22Rv1 (cell line): ENCODE results near the gene LAMA5.

Source experiments
- H3K27ac ChIP-seq: fragments of 450-650 bp; 2 replicates; pipeline ENCODE4 v1.5.1; 2017
- ZFX ChIP-seq: fragments of 450-650 bp; IDR thresholded peaks from 2 replicates; pipeline ENCODE4 v1.6.1; 2017; ENCODE audit warnings: antibody characterized with exemption, borderline replicate concordance
- TF ChIP-seq, protein P1 (sequence below): fragments of 450-650 bp; IDR thresholded peaks from 2 replicates; pipeline ENCODE4 v1.5.1; 2017; ENCODE audit warnings: mild to moderate bottlenecking

LAMA5 gene

DNA sequence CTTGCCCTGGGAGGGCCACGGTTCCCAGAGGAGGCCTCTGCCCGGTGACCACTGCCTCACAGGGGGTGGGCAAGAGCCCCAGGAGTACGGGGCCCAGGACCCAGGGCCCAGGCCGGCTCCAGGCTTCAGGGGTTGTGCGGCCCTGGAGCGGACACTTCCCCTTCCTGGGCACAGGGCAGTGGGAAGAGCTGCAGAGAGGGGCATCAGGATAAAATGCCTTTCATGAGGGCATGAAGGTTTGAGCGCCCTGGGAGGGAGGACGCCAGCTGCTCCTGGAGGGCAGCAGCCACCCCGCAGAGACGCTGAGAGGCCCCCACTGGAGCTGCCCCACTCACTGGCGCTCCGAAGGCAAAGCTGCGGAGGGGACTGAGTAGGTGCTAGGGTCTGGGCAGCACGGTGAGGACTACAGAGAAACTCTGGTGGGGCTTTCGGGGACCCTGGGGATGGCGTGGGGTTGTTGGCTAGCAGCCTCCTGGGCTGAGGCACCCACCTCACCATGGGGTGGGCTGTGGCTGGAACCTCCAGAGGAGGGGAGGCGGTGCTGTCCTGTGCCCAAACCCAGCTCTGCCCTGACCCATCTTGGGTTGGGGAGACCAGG, 10.4 kb downstream of the LAMA5 start:
- TF ChIP-seq ZFX: no peak
- TF ChIP-seq, protein P1, sequence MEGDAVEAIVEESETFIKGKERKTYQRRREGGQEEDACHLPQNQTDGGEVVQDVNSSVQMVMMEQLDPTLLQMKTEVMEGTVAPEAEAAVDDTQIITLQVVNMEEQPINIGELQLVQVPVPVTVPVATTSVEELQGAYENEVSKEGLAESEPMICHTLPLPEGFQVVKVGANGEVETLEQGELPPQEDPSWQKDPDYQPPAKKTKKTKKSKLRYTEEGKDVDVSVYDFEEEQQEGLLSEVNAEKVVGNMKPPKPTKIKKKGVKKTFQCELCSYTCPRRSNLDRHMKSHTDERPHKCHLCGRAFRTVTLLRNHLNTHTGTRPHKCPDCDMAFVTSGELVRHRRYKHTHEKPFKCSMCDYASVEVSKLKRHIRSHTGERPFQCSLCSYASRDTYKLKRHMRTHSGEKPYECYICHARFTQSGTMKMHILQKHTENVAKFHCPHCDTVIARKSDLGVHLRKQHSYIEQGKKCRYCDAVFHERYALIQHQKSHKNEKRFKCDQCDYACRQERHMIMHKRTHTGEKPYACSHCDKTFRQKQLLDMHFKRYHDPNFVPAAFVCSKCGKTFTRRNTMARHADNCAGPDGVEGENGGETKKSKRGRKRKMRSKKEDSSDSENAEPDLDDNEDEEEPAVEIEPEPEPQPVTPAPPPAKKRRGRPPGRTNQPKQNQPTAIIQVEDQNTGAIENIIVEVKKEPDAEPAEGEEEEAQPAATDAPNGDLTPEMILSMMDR: no peak
- H3K27ac ChIP-seq: no peak overlapping the region

DNA sequence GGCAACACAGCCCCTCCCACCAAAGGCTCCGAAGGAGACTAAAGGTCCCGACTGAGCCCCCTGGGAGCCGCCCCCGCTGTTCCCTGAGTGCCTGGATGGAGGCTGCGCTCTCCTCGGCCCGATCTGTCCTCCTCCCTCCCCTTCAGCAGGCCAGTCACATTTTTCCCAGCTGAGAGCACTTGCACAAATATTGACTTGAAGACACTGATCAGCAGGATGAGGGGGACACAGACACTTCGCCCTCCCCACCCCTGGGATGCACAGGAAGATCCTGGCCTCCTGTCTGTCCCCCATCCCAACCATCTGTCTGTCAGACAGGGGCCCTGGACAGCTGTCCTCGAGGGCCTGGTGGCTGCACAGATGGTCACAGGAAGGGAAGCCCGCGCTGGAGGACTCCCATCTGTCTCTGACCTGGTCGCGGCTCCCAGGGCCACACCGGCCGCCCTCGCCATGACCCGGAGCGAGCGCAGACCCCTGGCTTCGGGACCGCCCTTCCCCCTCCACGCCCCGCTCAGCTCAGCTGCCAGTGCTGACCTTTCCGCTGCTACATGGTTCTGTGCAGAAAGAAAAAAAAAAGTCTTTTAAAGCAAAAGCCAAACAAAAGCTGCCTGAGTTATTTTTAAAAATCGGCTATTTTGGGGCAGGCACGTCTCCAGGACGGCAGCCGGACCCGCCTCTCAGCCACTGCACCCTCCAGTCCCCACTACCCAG, 11.1 kb downstream of the LAMA5 start:
- TF ChIP-seq ZFX: no peak
- TF ChIP-seq, protein P1: no peak
- no peak overlapping the region for H3K27ac ChIP-seq

DNA sequence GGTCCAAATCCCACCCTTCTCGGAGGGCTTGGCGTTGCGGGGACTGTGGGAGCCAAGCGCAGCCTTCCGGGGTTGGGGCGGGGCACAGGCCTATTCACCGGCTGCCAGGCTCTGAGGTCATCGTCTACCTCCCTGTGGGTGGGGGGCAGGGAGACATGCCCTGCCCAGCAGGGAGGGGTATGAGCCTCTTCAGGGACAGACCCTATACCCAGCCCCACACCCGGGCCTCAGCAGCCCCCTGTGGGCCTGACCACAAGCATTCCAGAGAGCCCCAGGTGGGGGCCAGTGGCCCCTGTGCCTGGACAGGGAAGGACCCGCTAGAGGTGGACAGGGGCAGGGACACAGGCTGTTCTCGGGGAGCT, 11.6 kb downstream of the LAMA5 start:
- TF ChIP-seq, protein P1: no peak
- TF ChIP-seq ZFX: no peak
- H3K27ac ChIP-seq: no peak overlapping the region

DNA sequence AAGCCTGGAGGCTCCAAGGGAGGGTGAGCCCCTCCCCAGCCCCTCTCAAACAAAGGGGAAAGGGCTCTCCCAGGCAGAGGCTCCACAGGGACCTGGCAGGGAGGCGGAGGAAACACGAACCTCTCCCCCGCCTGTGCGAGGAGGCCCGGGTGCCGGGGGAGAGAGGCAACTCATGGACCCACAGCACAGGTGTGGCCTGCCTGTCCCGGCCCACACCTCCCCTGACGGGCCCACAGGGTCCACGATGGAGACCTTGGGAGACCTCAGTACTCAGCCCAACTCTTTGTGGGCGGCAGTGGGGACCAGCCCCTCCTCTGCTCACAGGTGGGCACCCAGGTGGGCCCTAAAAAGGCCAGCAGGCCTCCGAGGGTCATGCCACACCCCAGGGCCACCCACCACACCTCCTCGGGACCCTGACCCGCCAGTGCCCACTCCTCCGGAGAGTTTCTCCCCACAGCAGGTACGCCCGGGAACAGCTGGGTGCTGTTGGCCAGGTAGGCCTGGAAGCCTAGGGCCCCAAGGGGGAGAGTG, 12.2 kb downstream of the LAMA5 start:
- TF ChIP-seq, protein P1: no peak
- no peak for TF ChIP-seq ZFX
- no peak overlapping the region for H3K27ac ChIP-seq

DNA sequence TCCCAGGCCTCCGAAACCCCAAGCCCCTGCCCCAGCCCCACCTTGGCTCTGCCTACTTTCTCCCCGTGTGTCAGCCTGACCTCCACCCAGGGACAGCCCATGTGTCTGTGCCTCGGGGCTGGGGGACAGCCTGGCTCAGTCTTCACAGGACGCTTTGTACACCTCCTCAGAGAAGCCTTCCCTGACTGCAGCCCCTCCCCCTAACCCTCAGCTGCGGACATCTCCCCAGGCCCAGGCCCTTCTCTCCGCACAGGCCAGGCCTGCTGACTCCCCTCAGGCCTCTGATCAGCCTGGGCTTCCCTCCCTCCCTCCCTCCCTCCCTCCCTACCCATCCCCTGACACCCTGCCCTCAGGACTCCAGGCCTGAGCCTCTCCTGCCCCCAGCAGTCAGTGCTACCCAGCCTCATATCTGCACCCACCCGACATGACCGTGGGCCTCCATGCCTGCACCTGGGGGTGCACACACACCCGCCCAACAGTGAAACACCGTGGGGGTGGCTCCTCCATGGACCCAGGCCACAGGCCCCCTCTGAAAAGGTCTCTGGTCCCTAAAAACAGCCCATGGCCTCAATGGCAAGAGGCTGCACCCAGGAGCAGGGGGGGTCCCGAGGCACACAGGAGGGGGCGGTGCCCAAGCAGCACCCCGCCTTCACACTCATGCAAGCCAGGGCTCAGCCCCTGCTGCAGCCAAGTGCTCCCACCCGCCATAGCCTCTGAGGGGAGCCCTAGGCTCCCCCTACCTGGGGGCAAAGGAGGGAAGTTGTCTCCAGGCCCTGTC, 12.9 kb downstream of the LAMA5 start:
- H3K27ac ChIP-seq: no peak overlapping the region
- no peak for TF ChIP-seq ZFX
- TF ChIP-seq, protein P1: no peak

DNA sequence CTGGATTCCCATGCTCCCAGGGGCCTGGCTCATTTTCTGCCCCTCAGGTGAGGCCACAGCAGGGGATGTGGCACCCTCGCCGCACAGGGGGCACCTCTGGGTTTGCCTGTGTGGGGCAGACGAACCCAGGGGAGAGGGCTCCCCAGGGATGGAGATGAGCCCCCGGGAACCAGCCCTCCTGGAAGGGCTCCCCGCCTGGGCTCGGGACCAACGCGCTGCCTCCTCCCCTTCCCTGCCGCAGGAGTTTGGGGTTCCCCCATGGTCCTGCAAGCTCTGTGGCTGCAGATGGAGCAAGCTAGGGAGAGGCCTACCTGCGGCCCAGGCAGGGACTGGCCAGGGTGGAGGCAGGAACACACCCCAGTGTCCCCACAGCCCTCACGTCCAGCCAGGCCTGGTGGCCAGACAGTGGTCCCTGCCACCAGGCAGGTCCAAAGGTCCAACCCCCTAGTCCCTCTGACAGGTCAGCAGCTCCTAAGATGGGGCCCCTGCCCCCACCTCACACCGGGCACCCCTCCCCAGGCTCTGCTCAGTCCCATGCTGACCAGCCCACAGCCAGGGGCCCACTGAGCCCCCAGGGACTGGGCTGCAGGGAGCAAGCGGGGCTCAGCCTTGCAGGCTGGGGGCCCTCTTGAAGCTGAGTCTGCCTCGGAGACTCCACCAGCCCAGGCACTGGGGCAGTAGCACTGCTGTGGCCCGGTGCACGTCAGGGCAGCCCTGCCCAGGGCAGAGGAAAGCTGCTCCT, 13.7 kb downstream of the LAMA5 start:
- TF ChIP-seq ZFX: no peak
- H3K27ac ChIP-seq: no peak overlapping the region

DNA sequence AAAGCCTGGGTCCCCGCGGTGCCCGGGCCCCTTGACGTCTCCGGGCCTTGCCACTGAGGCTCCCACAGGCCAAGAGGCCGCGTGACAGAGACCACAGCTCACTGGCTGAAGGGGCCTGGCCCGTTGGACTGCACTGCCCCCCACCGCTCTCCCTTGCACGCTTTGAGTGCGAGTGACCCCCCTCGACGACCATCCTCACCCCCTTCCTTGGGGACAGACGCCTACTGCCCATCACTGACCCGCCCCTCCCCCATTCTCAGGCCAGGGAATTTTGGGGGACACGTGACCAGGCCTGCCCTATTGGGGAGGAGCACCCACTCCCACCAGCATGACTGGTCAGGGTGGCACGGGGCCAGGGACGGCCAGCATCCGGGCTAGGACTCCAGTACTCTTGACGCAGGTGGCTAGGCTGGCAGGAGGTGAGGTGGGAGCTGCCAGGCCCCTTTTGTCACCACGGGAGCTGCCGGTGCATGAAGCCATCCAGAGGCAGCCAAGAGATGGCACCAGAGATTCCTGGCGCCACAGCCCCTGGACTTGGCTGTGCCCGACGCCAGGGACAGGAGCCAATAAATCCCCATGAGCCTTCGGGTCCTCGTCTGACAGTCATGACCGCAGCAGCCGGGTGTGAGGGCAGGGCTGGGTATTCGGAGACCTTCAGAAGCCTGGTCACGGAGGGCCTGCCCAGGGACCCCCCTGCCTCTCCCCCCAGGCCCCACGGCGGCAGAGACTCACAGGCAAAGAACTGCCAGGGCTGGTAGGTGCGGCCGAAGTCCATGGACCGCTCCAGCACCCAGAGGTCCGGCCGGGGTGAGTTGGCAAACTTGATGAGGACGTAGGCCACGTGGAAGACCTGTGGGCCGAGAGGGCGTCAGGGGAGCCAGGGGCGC, 14.5 kb downstream of the LAMA5 start:
- no peak overlapping the region for H3K27ac ChIP-seq
- TF ChIP-seq, protein P1: no peak
